Mesothelial cell of epicardium (in vitro differentiated cells): Measurements from ENCODE around the gene CTDP1. TPM values are rescaled to one million over a fixed set of nuclear protein-coding genes. Genes with fewer than 3 reads are reported as not detected.
A peak's percentile ranks its signal among the peaks of the same experiment; 100 is the strongest.
"Not testable (repeated sequence)": the region's sequence is repeated elsewhere in the genome, so short reads cannot be mapped to it uniquely, and the experiment has no call there.

Source experiments
- DNase-seq, 2 experiments: peaks; one replicate each; pipeline ENCODE4 v3.0.0; 2021; ENCODE audit warnings: low spot score in 2 of 2; ENCODE audit not compliant: unreplicated experiment in 2 of 2
- H3K27ac Mint-ChIP-seq: 2 replicates; pipeline ENCODE4 v1.8.0; 2021; ENCODE audit warnings: mixed read lengths
- H3K27me3 Mint-ChIP-seq: 2 replicates; pipeline ENCODE4 v1.8.0; 2021; ENCODE audit warnings: low read depth, mixed read lengths
- H3K36me3 Mint-ChIP-seq: 2 replicates; pipeline ENCODE4 v1.8.0; 2021; ENCODE audit warnings: mixed read lengths
- H3K4me1 Mint-ChIP-seq: 2 replicates; pipeline ENCODE4 v1.8.0; 2021; ENCODE audit warnings: mixed read lengths
- H3K4me3 Mint-ChIP-seq: 2 replicates; pipeline ENCODE4 v1.8.0; 2021; ENCODE audit warnings: mild to moderate bottlenecking, moderate library complexity, mixed read lengths
- H3K9me3 Mint-ChIP-seq: 2 replicates; pipeline ENCODE4 v1.8.0; 2021; ENCODE audit warnings: mixed read lengths
- total RNA-seq: library from RNA; stranded (reverse); gene quantifications from 3 replicates; pipeline ENCODE4 v1.2.1, GENCODE V29; 2021
- TF ChIP-seq, protein P1 (sequence below): fragments of 200-600 bp; sonication (generic); IDR thresholded peaks from one replicate; pipeline ENCODE4 v1.5.0; 2021; ENCODE audit warnings: antibody characterized with exemption; ENCODE audit not compliant: unreplicated experiment

The CTDP1 gene
- total RNA-seq, 1 donor from 2014 or later, result 24.1 TPM

GRCh38 chr18:79692886-79693285, 13.3 kb downstream of the CTDP1 start:
- no peak for DNase-seq
- H3K4me1 Mint-ChIP-seq, result no peaks in the 10 kb centered on the region
- no peaks in the 10 kb centered on the region for H3K9me3 Mint-ChIP-seq
- H3K36me3 Mint-ChIP-seq, result peaks cover under 1% of the 10 kb centered on the region
- H3K4me3 Mint-ChIP-seq, result no peak overlapping the region
- no peaks in the 10 kb centered on the region for H3K27me3 Mint-ChIP-seq
- H3K27ac Mint-ChIP-seq, result no peak overlapping the region
- TF ChIP-seq, protein P1, sequence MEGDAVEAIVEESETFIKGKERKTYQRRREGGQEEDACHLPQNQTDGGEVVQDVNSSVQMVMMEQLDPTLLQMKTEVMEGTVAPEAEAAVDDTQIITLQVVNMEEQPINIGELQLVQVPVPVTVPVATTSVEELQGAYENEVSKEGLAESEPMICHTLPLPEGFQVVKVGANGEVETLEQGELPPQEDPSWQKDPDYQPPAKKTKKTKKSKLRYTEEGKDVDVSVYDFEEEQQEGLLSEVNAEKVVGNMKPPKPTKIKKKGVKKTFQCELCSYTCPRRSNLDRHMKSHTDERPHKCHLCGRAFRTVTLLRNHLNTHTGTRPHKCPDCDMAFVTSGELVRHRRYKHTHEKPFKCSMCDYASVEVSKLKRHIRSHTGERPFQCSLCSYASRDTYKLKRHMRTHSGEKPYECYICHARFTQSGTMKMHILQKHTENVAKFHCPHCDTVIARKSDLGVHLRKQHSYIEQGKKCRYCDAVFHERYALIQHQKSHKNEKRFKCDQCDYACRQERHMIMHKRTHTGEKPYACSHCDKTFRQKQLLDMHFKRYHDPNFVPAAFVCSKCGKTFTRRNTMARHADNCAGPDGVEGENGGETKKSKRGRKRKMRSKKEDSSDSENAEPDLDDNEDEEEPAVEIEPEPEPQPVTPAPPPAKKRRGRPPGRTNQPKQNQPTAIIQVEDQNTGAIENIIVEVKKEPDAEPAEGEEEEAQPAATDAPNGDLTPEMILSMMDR, result no peak

GRCh38 chr18:79693561-79694205, 14.1 kb downstream of the CTDP1 start:
- H3K9me3 Mint-ChIP-seq, result no peaks in the 10 kb centered on the region
- peaks cover 7% of the 10 kb centered on the region for H3K36me3 Mint-ChIP-seq
- no peaks in the 10 kb centered on the region for H3K27me3 Mint-ChIP-seq
- H3K4me3 Mint-ChIP-seq, result no peak overlapping the region
- DNase-seq, result no peak
- TF ChIP-seq, protein P1, result no peak
- H3K4me1 Mint-ChIP-seq, result no peaks in the 10 kb centered on the region
- H3K27ac Mint-ChIP-seq, result no peak overlapping the region

- H3K4me1 Mint-ChIP-seq, H3K9me3 Mint-ChIP-seq, H3K36me3 Mint-ChIP-seq, H3K4me3 Mint-ChIP-seq, H3K27me3 Mint-ChIP-seq, H3K27ac Mint-ChIP-seq: not testable (repeated sequence)
- peak in 1 of 2 experiments; percentile 10 for DNase-seq
These were observed 14.7 kb downstream of the CTDP1 start for GRCh38 chr18:79694206-79694894.

GRCh38 chr18:79694895-79695213, 15.3 kb downstream of the CTDP1 start:
- Mint-ChIP-seq H3K4me3 (no peak overlapping the region), H3K36me3 (peaks cover 10% of the 10 kb centered on the region), H3K4me1 (no peaks in the 10 kb centered on the region), H3K9me3 (no peaks in the 10 kb centered on the region), H3K27me3 (no peaks in the 10 kb centered on the region), H3K27ac (no peak overlapping the region)
- TF ChIP-seq, protein P1, result no peak
- no peak for DNase-seq

- H3K4me3 Mint-ChIP-seq, result no peak overlapping the region
- no peaks in the 10 kb centered on the region for H3K9me3 Mint-ChIP-seq
- DNase-seq, result peak in 1 of 2 experiments; percentile 12
- no peak overlapping the region for H3K27ac Mint-ChIP-seq
- TF ChIP-seq, protein P1, result no peak
- H3K4me1 Mint-ChIP-seq, result no peaks in the 10 kb centered on the region
- no peaks in the 10 kb centered on the region for H3K27me3 Mint-ChIP-seq
- H3K36me3 Mint-ChIP-seq, result peaks cover 14% of the 10 kb centered on the region
These were observed 15.7 kb downstream of the CTDP1 start for GRCh38 chr18:79695269-79695668.
